Erythroblast (primary cell): ENCODE measurements around the gene CALML3.

ENCODE experiments used
- GATA1 ChIP-seq: IDR thresholded peaks from 2 replicates; pipeline ENCODE4 v1.6.1; 2011; ENCODE audit warnings: low read depth, mild to moderate bottlenecking, control low read depth, low read length, moderate library complexity
- POLR2A ChIP-seq: IDR thresholded peaks from 2 replicates; pipeline ENCODE4 v1.6.1; 2011; ENCODE audit warnings: mild to moderate bottlenecking, low read length

GRCh38 chr10:5512331-5512730 is 12.4 kb upstream of the CALML3 start:
- no peak for TF ChIP-seq POLR2A
- TF ChIP-seq GATA1, result no peak
